PFSK-1 (cell line): ENCODE data around the gene EIF2S1.

Source experiments
- FOXP2 ChIP-seq: optimal IDR thresholded peaks from 2 replicates; pipeline ENCODE3; 2011; ENCODE audit warnings: borderline replicate concordance, control low read depth, inconsistent platforms; ENCODE audit not compliant: insufficient read depth; ENCODE audit errors: extremely low read length, extremely low read depth
- POLR2AphosphoS5 ChIP-seq: IDR thresholded peaks from 2 replicates; pipeline ENCODE4 v1.6.1; 2012; ENCODE audit warnings: low read depth, mild to moderate bottlenecking, control low read depth, low read length, moderate library complexity
- REST ChIP-seq, 2 experiments: IDR thresholded peaks; 2 replicates each; pipeline versions ENCODE4 v1.6.1 to v1.8.0; 2011 to 2012; ENCODE audit warnings: low read depth in 2 of 2, low read length in 2 of 2, control low read depth in 1 of 2, inconsistent platforms in 1 of 2, mild to moderate bottlenecking in 1 of 2, moderate library complexity in 1 of 2; ENCODE audit not compliant: insufficient read depth in 1 of 2
- SIN3A ChIP-seq: IDR thresholded peaks from 2 replicates; pipeline ENCODE4 v1.6.1; 2012; ENCODE audit warnings: mild to moderate bottlenecking, low read length, moderate library complexity, borderline replicate concordance; ENCODE audit not compliant: insufficient read depth
- TAF1 ChIP-seq: IDR thresholded peaks from 2 replicates; pipeline ENCODE4 v1.6.1; 2012; ENCODE audit warnings: low read length, control low read depth, borderline replicate concordance; ENCODE audit not compliant: insufficient read depth

- no peak for TF ChIP-seq POLR2AphosphoS5
- no peak for TF ChIP-seq TAF1
- TF ChIP-seq REST (IDR thresholded peaks at IDR 0.05; ENCODE audit: insufficient read depth in 1 of 2, low read depth in 2 of 2, low read length in 2 of 2): no peak
- TF ChIP-seq SIN3A: no peak
- no peak for TF ChIP-seq FOXP2
Observed at GRCh38 chr14:67373347-67373746, 13.2 kb downstream of the EIF2S1 start.
